Mesothelial cell of epicardium (in vitro differentiated cells): ENCODE data around the gene LCE2C. TPM values are rescaled to one million over a fixed set of nuclear protein-coding genes. Genes with fewer than 3 reads are reported as not detected.
"Not testable (repeated sequence)": the region's sequence is repeated elsewhere in the genome, so short reads cannot be mapped to it uniquely, and the experiment has no call there.

Experiments used
- DNase-seq, 2 experiments: peaks; one replicate each; pipeline ENCODE4 v3.0.0; 2021; ENCODE audit warnings: low spot score in 2 of 2; ENCODE audit not compliant: unreplicated experiment in 2 of 2
- H3K27ac Mint-ChIP-seq: 2 replicates; pipeline ENCODE4 v1.8.0; 2021; ENCODE audit warnings: mixed read lengths
- H3K27me3 Mint-ChIP-seq: 2 replicates; pipeline ENCODE4 v1.8.0; 2021; ENCODE audit warnings: low read depth, mixed read lengths
- H3K36me3 Mint-ChIP-seq: 2 replicates; pipeline ENCODE4 v1.8.0; 2021; ENCODE audit warnings: mixed read lengths
- H3K4me1 Mint-ChIP-seq: 2 replicates; pipeline ENCODE4 v1.8.0; 2021; ENCODE audit warnings: mixed read lengths
- H3K4me3 Mint-ChIP-seq: 2 replicates; pipeline ENCODE4 v1.8.0; 2021; ENCODE audit warnings: mild to moderate bottlenecking, moderate library complexity, mixed read lengths
- H3K9me3 Mint-ChIP-seq: 2 replicates; pipeline ENCODE4 v1.8.0; 2021; ENCODE audit warnings: mixed read lengths
- total RNA-seq: library from RNA; stranded (reverse); gene quantifications from 3 replicates; pipeline ENCODE4 v1.2.1, GENCODE V29; 2021
- TF ChIP-seq, protein P1 (sequence below): fragments of 200-600 bp; sonication (generic); IDR thresholded peaks from one replicate; pipeline ENCODE4 v1.5.0; 2021; ENCODE audit warnings: antibody characterized with exemption; ENCODE audit not compliant: unreplicated experiment

LCE2C gene
- total RNA-seq, 1 donor from 2014 or later: not detected

DNA sequence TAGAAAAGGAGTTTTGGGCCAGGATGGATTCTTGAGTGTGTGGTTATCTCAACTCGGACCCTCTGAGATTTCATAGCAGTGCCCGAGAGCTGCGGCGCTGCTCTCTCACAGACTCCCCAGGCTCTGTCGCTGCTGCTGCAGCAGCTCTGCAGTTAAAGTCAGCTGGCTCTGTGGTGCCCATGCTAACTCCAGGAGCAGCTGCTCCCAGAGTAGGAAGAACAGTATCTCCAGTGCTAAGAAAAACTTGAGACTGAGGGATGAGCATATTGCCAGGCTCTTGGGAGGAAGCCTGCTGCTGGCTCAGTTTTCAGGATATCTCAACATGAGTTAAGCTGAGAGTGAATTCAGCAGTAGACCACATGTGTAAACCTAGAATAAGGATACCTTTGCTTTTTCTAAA is 7.4 kb upstream of the LCE2C start:
- no peak for DNase-seq
- peaks cover 2% of the 10 kb centered on the region for H3K36me3 Mint-ChIP-seq
- H3K4me1 Mint-ChIP-seq: no peaks in the 10 kb centered on the region
- no peaks in the 10 kb centered on the region for H3K27me3 Mint-ChIP-seq
- H3K27ac Mint-ChIP-seq: no peak overlapping the region
- no peak overlapping the region for H3K4me3 Mint-ChIP-seq
- TF ChIP-seq, protein P1, sequence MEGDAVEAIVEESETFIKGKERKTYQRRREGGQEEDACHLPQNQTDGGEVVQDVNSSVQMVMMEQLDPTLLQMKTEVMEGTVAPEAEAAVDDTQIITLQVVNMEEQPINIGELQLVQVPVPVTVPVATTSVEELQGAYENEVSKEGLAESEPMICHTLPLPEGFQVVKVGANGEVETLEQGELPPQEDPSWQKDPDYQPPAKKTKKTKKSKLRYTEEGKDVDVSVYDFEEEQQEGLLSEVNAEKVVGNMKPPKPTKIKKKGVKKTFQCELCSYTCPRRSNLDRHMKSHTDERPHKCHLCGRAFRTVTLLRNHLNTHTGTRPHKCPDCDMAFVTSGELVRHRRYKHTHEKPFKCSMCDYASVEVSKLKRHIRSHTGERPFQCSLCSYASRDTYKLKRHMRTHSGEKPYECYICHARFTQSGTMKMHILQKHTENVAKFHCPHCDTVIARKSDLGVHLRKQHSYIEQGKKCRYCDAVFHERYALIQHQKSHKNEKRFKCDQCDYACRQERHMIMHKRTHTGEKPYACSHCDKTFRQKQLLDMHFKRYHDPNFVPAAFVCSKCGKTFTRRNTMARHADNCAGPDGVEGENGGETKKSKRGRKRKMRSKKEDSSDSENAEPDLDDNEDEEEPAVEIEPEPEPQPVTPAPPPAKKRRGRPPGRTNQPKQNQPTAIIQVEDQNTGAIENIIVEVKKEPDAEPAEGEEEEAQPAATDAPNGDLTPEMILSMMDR: no peak
- H3K9me3 Mint-ChIP-seq: peaks cover 78% of the 10 kb centered on the region

DNA sequence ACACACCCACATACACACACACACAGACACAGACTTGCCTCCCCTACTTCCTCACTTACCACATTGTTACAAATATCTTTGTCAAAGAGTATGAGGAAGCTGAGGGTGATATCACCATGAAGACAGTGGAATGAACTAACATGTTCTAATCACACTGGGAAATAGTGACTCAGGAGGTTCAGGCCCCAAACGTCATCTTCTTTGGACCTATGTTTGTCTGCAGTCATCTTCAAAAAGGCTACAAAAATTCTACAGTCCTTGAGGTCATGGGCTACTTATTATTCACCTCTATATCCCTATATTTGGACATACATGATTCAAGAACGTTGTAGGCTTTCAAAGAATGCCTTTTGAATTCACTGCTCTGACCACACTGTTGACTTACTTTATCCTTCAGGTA is 2.1 kb upstream of the LCE2C start:
- Mint-ChIP-seq H3K4me3 (no peak overlapping the region), H3K27ac (no peak overlapping the region), H3K27me3 (no peaks in the 10 kb centered on the region), H3K9me3 (peaks cover 81% of the 10 kb centered on the region), H3K4me1 (no peaks in the 10 kb centered on the region), H3K36me3 (peaks cover 2% of the 10 kb centered on the region)
- DNase-seq: no peak
- TF ChIP-seq, protein P1: no peak

DNA sequence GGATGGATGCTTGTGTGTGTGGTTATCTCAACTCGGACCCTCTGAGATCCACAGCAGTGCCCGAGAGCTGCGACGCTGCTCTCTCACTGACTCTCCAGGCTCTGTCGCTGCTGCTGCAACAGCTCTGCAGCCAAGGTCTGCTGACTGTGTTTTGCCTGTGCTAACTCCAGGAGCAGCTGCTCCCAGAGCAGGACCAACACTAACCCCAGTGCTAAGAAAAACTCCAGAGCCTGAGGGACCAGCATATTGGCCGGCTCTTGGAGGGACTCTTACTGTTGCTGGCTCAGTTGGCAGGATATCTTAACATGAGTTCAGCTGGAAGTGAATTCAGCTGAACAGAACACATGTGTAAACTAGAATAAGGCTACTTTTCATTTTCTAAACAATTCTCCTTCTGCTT is 4.4 kb downstream of the LCE2C start:
- Mint-ChIP-seq H3K9me3 (peaks cover 74% of the 10 kb centered on the region), H3K4me3 (no peak overlapping the region), H3K4me1 (no peaks in the 10 kb centered on the region), H3K36me3 (peaks cover 2% of the 10 kb centered on the region), H3K27me3 (no peaks in the 10 kb centered on the region), H3K27ac (no peak overlapping the region)
- no peak for DNase-seq
- TF ChIP-seq, protein P1: no peak

DNA sequence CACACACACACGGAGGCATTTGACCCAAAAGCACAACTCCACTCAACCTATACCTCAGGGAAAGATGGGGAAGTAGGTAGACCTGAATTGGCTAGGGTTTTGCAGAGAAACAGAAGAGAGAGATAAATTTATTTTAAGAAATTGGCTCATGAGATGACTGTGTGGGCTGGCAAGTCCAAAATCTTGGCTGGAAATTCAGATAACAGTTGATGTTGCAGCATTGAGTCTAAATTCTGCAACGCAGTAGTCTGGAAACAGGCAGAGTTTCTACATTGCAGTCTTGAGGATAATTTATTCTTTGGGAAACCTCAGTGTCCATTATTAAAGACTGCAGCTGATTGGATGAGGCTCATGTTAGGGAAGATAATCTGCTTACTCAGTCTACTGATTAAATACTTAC is 6.5 kb downstream of the LCE2C start:
- no peak overlapping the region for H3K4me3 Mint-ChIP-seq
- H3K9me3 Mint-ChIP-seq: peaks cover 84% of the 10 kb centered on the region
- no peaks in the 10 kb centered on the region for H3K4me1 Mint-ChIP-seq
- DNase-seq: no peak
- TF ChIP-seq, protein P1: no peak
- no peak overlapping the region for H3K27ac Mint-ChIP-seq
- no peaks in the 10 kb centered on the region for H3K36me3 Mint-ChIP-seq
- no peaks in the 10 kb centered on the region for H3K27me3 Mint-ChIP-seq

DNA sequence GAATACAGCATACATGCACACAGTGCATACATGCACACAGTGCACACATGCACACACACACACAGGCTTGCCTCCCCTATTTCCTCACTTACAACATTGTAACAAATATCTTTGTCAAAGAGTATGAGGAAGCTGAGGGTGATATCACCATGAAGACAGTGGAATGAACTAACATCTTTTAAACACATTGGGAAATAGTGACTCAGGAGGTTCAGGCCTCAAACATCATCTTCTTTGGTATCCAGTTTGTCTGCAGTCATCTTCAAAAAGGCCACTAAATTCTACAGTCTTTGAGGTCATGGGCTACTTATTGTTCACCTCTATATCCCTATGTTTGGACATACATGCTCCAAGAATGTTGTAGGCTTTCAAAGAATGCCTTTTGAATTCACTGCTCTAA is 8.8 kb downstream of the LCE2C start:
- H3K4me1 Mint-ChIP-seq: no peaks in the 10 kb centered on the region
- no peaks in the 10 kb centered on the region for H3K36me3 Mint-ChIP-seq
- no peak for DNase-seq
- TF ChIP-seq, protein P1: no peak
- no peak overlapping the region for H3K27ac Mint-ChIP-seq
- no peaks in the 10 kb centered on the region for H3K27me3 Mint-ChIP-seq
- peaks cover 80% of the 10 kb centered on the region for H3K9me3 Mint-ChIP-seq
- no peak overlapping the region for H3K4me3 Mint-ChIP-seq

DNA sequence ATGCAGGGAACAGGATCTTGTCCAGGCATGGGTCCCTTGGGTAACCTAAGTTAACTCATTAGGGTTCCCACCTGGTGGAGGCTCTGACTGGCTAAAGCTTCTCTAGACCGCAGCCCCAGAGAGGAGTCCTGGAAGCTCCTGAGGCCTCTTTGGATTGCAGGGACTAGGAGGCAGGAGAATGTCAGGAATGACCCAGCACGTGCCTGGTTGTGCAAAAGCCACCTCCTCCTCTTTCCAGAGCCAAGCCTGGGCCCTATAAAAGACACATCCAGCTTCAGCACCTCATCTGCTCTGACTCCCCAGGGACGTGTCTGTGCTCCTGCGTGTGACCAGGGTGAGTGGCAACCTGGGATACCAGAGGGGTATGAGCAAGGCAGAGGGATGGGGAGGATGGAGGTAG is 10.7 kb downstream of the LCE2C start, which contains the start of gene LCE2B:
Gene LCE2B, plus strand, starts transcription at position 301 of the 400 bp plus-strand sequence. CDS start 721 bp downstream, outside the sequence.
- H3K36me3 Mint-ChIP-seq, H3K27me3 Mint-ChIP-seq, H3K4me1 Mint-ChIP-seq: not testable (repeated sequence)

More for the DNA sequence above, 10.7 kb downstream of the LCE2C start, which contains the start of gene LCE2B:
- not testable (repeated sequence) for H3K27ac Mint-ChIP-seq, DNase-seq, H3K4me3 Mint-ChIP-seq
- H3K9me3 Mint-ChIP-seq: peaks cover 81% of the 10 kb centered on the region
